ENCODE data around the gene NGEF.

- TF ChIP-seq POLR2A (IDR thresholded peaks at IDR 0.05) (no peak), CTCF (IDR thresholded peaks at IDR 0.05) (no peak)
Observed at GRCh38 chr2:232908695-232909094, 104.4 kb downstream of the NGEF start.
